PC-9 (cell line): ENCODE results near the gene NDC1. TPM values are rescaled to one million over a fixed set of nuclear protein-coding genes. Genes with fewer than 3 reads are reported as not detected.

Source experiments
- BruUV-seq: library from RNA; stranded (reverse); fragments of 400-500 nt; replicated peaks from 2 replicates; lab custom pipeline; 2021; lab: Mats Ljungman, UMichigan
- CTCF ChIA-PET: fragments of 300-600 bp; sonication (Branson Sonifier 250); formaldehyde crosslinking; loops from one replicate; lab custom pipeline; 2022; ENCODE audit warnings: antibody characterized with exemption; lab: Charles Lee
- POLR2A ChIA-PET: fragments of 300-600 bp; sonication (Branson Sonifier 250); formaldehyde crosslinking; loops from one replicate; lab custom pipeline; 2022; ENCODE audit warnings: antibody characterized with exemption; ENCODE audit not compliant: unreplicated experiment; lab: Charles Lee
- DNase-seq, 2 experiments: peaks; one replicate each; pipeline versions ENCODE4 v3.0.0 to v3.0.0-alpha.2; 2015 to 2022; ENCODE audit warnings: mixed read lengths in 1 of 2
- H2AFZ ChIP-seq: fragments of 200-600 bp; sonication (generic); 2 replicates; pipeline ENCODE4 v1.8.1; 2017; ENCODE audit warnings: antibody characterized with exemption
- H3F3A ChIP-seq: fragments of 200-600 bp; sonication (generic); 2 replicates; pipeline ENCODE4 v1.8.1; 2017; ENCODE audit warnings: antibody characterized with exemption, mild to moderate bottlenecking, low read depth; ENCODE audit not compliant: insufficient read depth
- H3K27ac ChIP-seq: fragments of 200-600 bp; sonication (generic); 2 replicates; pipeline ENCODE4 v1.6.1; 2016; ENCODE audit warnings: mixed run types
- H3K27me3 ChIP-seq: fragments of 200-600 bp; sonication (generic); 2 replicates; pipeline ENCODE4 v1.6.1; 2016; ENCODE audit warnings: low read depth, mixed run types; ENCODE audit not compliant: insufficient read depth
- H3K36me3 ChIP-seq: fragments of 200-600 bp; sonication (generic); 2 replicates; pipeline ENCODE4 v1.6.1; 2016; ENCODE audit warnings: low read depth, mixed run types
- H3K4me1 ChIP-seq: fragments of 200-600 bp; sonication (generic); replicated peaks from 2 replicates; pipeline ENCODE4 v1.6.1; 2016; ENCODE audit warnings: mixed run types; ENCODE audit not compliant: insufficient read depth
- H3K4me2 ChIP-seq: fragments of 200-600 bp; sonication (generic); 2 replicates; pipeline ENCODE4 v1.6.1; 2017; ENCODE audit warnings: mixed run types
- H3K4me3 ChIP-seq: fragments of 200-600 bp; sonication (generic); 2 replicates; pipeline ENCODE4 v1.6.1; 2016; ENCODE audit warnings: mixed run types
- H3K79me2 ChIP-seq: fragments of 200-600 bp; sonication (generic); 2 replicates; pipeline ENCODE4 v1.6.1; 2017; ENCODE audit warnings: low read depth, mixed run types
- H3K9me2 ChIP-seq: fragments of 200-600 bp; sonication (generic); 2 replicates; pipeline ENCODE4 v1.8.1; 2017; ENCODE audit warnings: mild to moderate bottlenecking; ENCODE audit not compliant: insufficient read depth
- H3K9me3 ChIP-seq: fragments of 200-600 bp; sonication (generic); 2 replicates; pipeline ENCODE4 v1.8.1; 2016; ENCODE audit warnings: low read depth; ENCODE audit not compliant: insufficient read depth
- H4K20me1 ChIP-seq: fragments of 200-600 bp; sonication (generic); 2 replicates; pipeline ENCODE4 v1.8.1; 2017; ENCODE audit not compliant: insufficient read depth
- CTCF ChIP-seq: fragments of 200-600 bp; sonication (generic); conservative IDR thresholded peaks from 2 replicates; pipeline ENCODE4 v1.6.1; 2017; ENCODE audit warnings: mixed run types, antibody characterized with exemption, mild to moderate bottlenecking, moderate library complexity
- EZH2 ChIP-seq: fragments of 200-600 bp; sonication (generic); IDR thresholded peaks from 2 replicates; pipeline ENCODE4 v1.8.0; 2017; ENCODE audit warnings: antibody characterized with exemption, low read depth
- intact Hi-C: fragments of 100-400 bp; cut with micrococcal nuclease; formaldehyde crosslinking; loops from one replicate; pipeline ENCODE4 v1.10.0; 2022; ENCODE audit not compliant: unreplicated experiment
- total RNA-seq: library from RNA; stranded (reverse); gene quantifications from 2 replicates; pipeline ENCODE4 v1.2.3, GENCODE V29; 2021

The NDC1 gene
- total RNA-seq, 1 experiment from 2014 or later: 47.6 TPM

DNA sequence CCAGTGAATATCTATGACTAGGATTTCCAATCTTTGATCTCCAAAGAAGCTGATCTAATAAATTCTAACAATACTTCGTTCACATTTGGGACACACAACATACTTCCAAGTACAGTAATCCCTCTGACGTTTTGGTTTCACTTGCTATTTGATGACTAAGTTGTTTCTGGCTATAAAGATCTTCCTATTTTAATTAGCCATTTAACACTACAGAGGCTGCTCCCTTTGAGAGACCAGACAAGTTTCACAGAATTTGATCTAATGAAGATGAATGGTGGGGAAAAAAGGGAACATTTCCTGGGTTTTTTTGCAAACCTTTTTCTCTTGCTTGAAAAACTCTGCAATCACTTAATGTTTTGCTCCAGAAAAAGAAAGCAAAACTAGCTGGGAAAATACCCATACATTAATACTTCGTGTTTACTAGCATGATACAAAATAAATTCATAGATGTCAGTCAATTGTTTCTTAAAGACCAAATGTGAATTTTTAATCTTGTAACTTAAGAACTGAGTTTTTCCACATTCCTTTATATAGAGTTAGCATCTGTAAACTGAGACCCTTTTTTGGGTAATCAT, 71.2 kb downstream of the NDC1 start:
- BruUV-seq: no TSS peak
- ChIA-PET POLR2A (no interaction called here), CTCF (no interaction called here)
- no peaks in the 10 kb centered on the region for H3K27me3 ChIP-seq
- peaks cover 24% of the 10 kb centered on the region; the same call in 1 of the 2 replicates for H3K36me3 ChIP-seq
- no peaks in the 10 kb centered on the region for H4K20me1 ChIP-seq
- TF ChIP-seq EZH2 (no peak), CTCF (no peak)
- no peaks in the 10 kb centered on the region for H3K4me1 ChIP-seq
- no peaks in the 10 kb centered on the region for H3F3A ChIP-seq
- no peaks in the 10 kb centered on the region for H3K79me2 ChIP-seq
- no peaks in the 10 kb centered on the region for H3K9me2 ChIP-seq
- no peak for DNase-seq
- no peak overlapping the region for H3K27ac ChIP-seq
- intact Hi-C loops: no loop called here
- H2AFZ ChIP-seq: no peak overlapping the region
- H3K9me3 ChIP-seq: no peaks in the 10 kb centered on the region
- H3K4me2 ChIP-seq: no peak overlapping the region
- H3K4me3 ChIP-seq: no peak overlapping the region

DNA sequence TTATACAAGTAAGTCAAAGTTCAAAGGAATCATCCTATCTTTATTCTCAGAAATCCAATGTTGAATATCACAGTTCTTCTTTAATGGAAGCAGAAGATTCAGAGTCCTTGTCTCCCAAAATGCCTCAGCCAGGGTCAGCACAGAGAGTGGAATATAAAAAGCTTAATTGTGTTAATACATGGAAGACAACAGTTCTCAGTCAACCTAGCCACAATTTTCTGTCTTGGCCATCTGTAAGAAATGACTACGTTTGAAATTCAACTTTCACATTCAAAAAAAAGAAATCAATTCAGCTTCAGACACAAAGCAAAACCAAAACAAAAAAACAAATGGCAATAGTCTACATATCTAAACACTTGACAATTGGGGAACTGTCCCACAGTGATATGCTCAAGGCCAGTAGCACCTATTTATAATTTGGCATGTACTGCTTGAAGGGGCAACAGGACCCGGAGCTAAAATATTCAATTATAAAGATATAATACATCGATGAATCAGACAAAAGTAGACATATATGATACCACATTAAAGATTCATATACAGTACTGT, 71.8 kb downstream of the NDC1 start:
- peaks cover 22% of the 10 kb centered on the region; the same call in 1 of the 2 replicates for H3K36me3 ChIP-seq
- POLR2A ChIA-PET: no interaction called here
- H3K4me3 ChIP-seq: no peak overlapping the region
- intact Hi-C loops: no loop called here
- H3K27ac ChIP-seq: no peak overlapping the region
- no peak for DNase-seq
- no peaks in the 10 kb centered on the region for H3K9me2 ChIP-seq
- no peaks in the 10 kb centered on the region for H4K20me1 ChIP-seq
- BruUV-seq: no TSS peak
- no peak overlapping the region for H3K4me2 ChIP-seq
- no peaks in the 10 kb centered on the region for H3F3A ChIP-seq
- TF ChIP-seq EZH2 (no peak), CTCF (no peak)
- H3K27me3 ChIP-seq: no peaks in the 10 kb centered on the region
- CTCF ChIA-PET: no interaction called here
- no peaks in the 10 kb centered on the region for H3K9me3 ChIP-seq
- H2AFZ ChIP-seq: no peak overlapping the region
- H3K79me2 ChIP-seq: no peaks in the 10 kb centered on the region
- H3K4me1 ChIP-seq: no peaks in the 10 kb centered on the region

GRCh38 chr1:53765657-53766056, 72.4 kb downstream of the NDC1 start:
- H3F3A ChIP-seq: no peaks in the 10 kb centered on the region
- no peaks in the 10 kb centered on the region for H3K27me3 ChIP-seq
- H3K9me3 ChIP-seq: no peaks in the 10 kb centered on the region
- no peaks in the 10 kb centered on the region for H3K9me2 ChIP-seq
- no peak overlapping the region for H3K27ac ChIP-seq
- DNase-seq: no peak
- H3K36me3 ChIP-seq: peaks cover 16% of the 10 kb centered on the region; the same call in 1 of the 2 replicates
- POLR2A ChIA-PET: no interaction called here
- no peaks in the 10 kb centered on the region for H3K79me2 ChIP-seq
- no peak overlapping the region for H3K4me3 ChIP-seq
- H4K20me1 ChIP-seq: no peaks in the 10 kb centered on the region
- no peak overlapping the region for H3K4me2 ChIP-seq
- CTCF ChIA-PET: no interaction called here
- H3K4me1 ChIP-seq: no peaks in the 10 kb centered on the region
- intact Hi-C loops: no loop called here
- BruUV-seq: no TSS peak
- no peak for TF ChIP-seq CTCF
- no peak for TF ChIP-seq EZH2
- H2AFZ ChIP-seq: no peak overlapping the region
